Keratinocyte (primary cell): ENCODE data around the gene TUBGCP5. TPM values are rescaled to one million over a fixed set of nuclear protein-coding genes. Genes with fewer than 3 reads are reported as not detected.
A peak's percentile ranks its signal among the peaks of the same experiment; 100 is the strongest.

Experiments used
- DNase-seq: peaks from one replicate; pipeline ENCODE4 v3.0.0-alpha.2; 2011; ENCODE audit warnings: low read depth, missing footprints, low spot score
- FAIRE-seq: peaks from 2 replicates; lab custom pipeline; 2011; peaks lifted over from hg19 to GRCh38; lab: Jason Lieb, UNC
- H2AFZ ChIP-seq: 2 replicates; pipeline ENCODE4 v1.6.0; 2012; ENCODE audit warnings: low read length, control low read depth, inconsistent platforms; ENCODE audit not compliant: control insufficient read depth
- H3K27ac ChIP-seq: 2 replicates; pipeline ENCODE4 v1.5.1; 2011; ENCODE audit warnings: low read length; ENCODE audit not compliant: control insufficient read depth, insufficient read depth
- H3K27me3 ChIP-seq: 3 replicates; pipeline ENCODE4 v1.6.0; 2011; ENCODE audit warnings: low read length; ENCODE audit not compliant: control insufficient read depth, insufficient read depth; ENCODE audit errors: extremely low read depth
- H3K36me3 ChIP-seq, 2 experiments: 2 replicates in 1 of 2; 3 replicates in 1 of 2; pipeline ENCODE4 v1.5.1; 2011; ENCODE audit warnings: low read length in 2 of 2, mild to moderate bottlenecking in 1 of 2; ENCODE audit not compliant: control insufficient read depth in 2 of 2, insufficient read depth in 2 of 2; ENCODE audit errors: extremely low read depth in 1 of 2
- H3K4me1 ChIP-seq: 3 replicates; pipeline ENCODE4 v1.5.1; 2011; ENCODE audit warnings: low read length; ENCODE audit not compliant: control insufficient read depth, insufficient read depth; ENCODE audit errors: extremely low read depth
- H3K4me2 ChIP-seq: 3 replicates; pipeline ENCODE4 v1.6.0; 2011; ENCODE audit warnings: low read depth, low read length; ENCODE audit not compliant: control insufficient read depth, insufficient read depth; ENCODE audit errors: extremely low read depth
- H3K4me3 ChIP-seq, 3 experiments: fragments of 200-600 bp in 1 of 3; sonication (generic) in 1 of 3; 2 replicates in 2 of 3; 3 replicates in 1 of 3; pipeline ENCODE4 v1.5.1; 2011 to 2016; ENCODE audit warnings: low read length in 3 of 3, mild to moderate bottlenecking in 3 of 3, control low read depth in 2 of 3, inconsistent platforms in 1 of 3, low read depth in 1 of 3, mixed read lengths in 1 of 3, mixed run types in 1 of 3, moderate library complexity in 1 of 3; ENCODE audit not compliant: control insufficient read depth in 2 of 3, insufficient read depth in 2 of 3; ENCODE audit errors: extremely low read depth in 1 of 3
- H3K79me2 ChIP-seq: 2 replicates; pipeline ENCODE4 v1.6.0; 2012; ENCODE audit warnings: low read length; ENCODE audit not compliant: control insufficient read depth, insufficient read depth
- H3K9ac ChIP-seq: 3 replicates; pipeline ENCODE4 v1.6.0; 2011; ENCODE audit warnings: low read length; ENCODE audit not compliant: control insufficient read depth, insufficient read depth; ENCODE audit errors: extremely low read depth
- H3K9me1 ChIP-seq: 3 replicates; pipeline ENCODE4 v1.6.0; 2011; ENCODE audit warnings: low read length; ENCODE audit not compliant: control insufficient read depth, insufficient read depth; ENCODE audit errors: extremely low read depth
- H3K9me3 ChIP-seq: 2 replicates; pipeline ENCODE4 v1.5.1; 2012; ENCODE audit warnings: low read depth, low read length; ENCODE audit not compliant: control insufficient read depth
- H4K20me1 ChIP-seq: 3 replicates; pipeline ENCODE4 v1.6.0; 2011; ENCODE audit warnings: low read length; ENCODE audit not compliant: control insufficient read depth, insufficient read depth; ENCODE audit errors: extremely low read depth
- CTCF ChIP-seq, 3 experiments: IDR thresholded peaks in 1 of 3; conservative IDR thresholded peaks in 1 of 3; optimal IDR thresholded peaks in 1 of 3; 2 replicates in 2 of 3; 3 replicates in 1 of 3; pipeline versions ENCODE3 to v1.5.1; 2011; ENCODE audit warnings: low read length in 3 of 3, mild to moderate bottlenecking in 3 of 3, moderate library complexity in 2 of 3, control low read depth in 1 of 3, inconsistent platforms in 1 of 3; ENCODE audit not compliant: insufficient read depth in 2 of 3; ENCODE audit errors: extremely low read depth in 1 of 3
- EZH2 ChIP-seq: IDR thresholded peaks from one replicate; pipeline ENCODE4 v1.6.1; 2012; ENCODE audit warnings: inconsistent platforms, mild to moderate bottlenecking, low read length, moderate library complexity
- dilution Hi-C: fragments of 300-500 bp; cut with MboI; formaldehyde crosslinking; loops from one replicate; pipeline ENCODE4 v1.7.0; 2020; ENCODE audit warnings: low sequenced_read_pairs; ENCODE audit not compliant: extremely low pct_ligation_motif_present
- polyA plus RNA-seq, 5 experiments: library from polyadenylated mRNA; depleted of rRNA in 3 of 5; stranded (reverse) in 3 of 5; stranded (forward) in 1 of 5; unstranded in 1 of 5; fragments of >200 nt; gene quantifications; 1 replicate in 1 of 5; 2 replicates in 3 of 5; 3 replicates in 1 of 5; pipeline versions ENCODE4 v1.2.1 to v1.2.3, GENCODE V29; 2011 to 2012; ENCODE audit warnings: missing spikeins in 2 of 5, low read depth in 1 of 5, low replicate concordance in 1 of 5

Gene TUBGCP5
- polyA plus RNA-seq, 1 donor (not counting 4 experiments of a cell fraction or from before 2014, with no cell fraction given), result 20.3 TPM

GRCh38 chr15:22979238-22980188 lies 59.9 kb downstream of the TUBGCP5 start:
- Histone ChIP-seq H3K79me2 (peaks cover 51% of the 10 kb centered on the region), H3K4me1 (peaks cover 10% of the 10 kb centered on the region), H2AFZ (peak overlapping the region; percentile 91), H3K9me3 (no peaks in the 10 kb centered on the region), H3K4me2 (peak overlapping the region; percentile 59), H3K9ac (peak overlapping the region; percentile 95), H4K20me1 (peaks cover 10% of the 10 kb centered on the region), H3K36me3 (no peaks in the 10 kb centered on the region), H3K4me3 (peak overlapping the region; percentile 91 to 99 (median 98)), H3K9me1 (peaks cover 2% of the 10 kb centered on the region), H3K27me3 (no peaks in the 10 kb centered on the region), H3K27ac (peak overlapping the region; percentile 88)
- no peak for FAIRE-seq
- no peak for TF ChIP-seq CTCF (optimal IDR thresholded peaks at IDR 0.05 in 1 of 3, IDR thresholded peaks at IDR 0.05 in 1 of 3, conservative IDR thresholded peaks at IDR 0.05 in 1 of 3; ENCODE audit: extremely low read depth in 1 of 3, insufficient read depth in 2 of 3, low read length in 3 of 3)
- TF ChIP-seq EZH2, result no peak
- no peak for DNase-seq
- dilution Hi-C loops, result no loop called here

DNA sequence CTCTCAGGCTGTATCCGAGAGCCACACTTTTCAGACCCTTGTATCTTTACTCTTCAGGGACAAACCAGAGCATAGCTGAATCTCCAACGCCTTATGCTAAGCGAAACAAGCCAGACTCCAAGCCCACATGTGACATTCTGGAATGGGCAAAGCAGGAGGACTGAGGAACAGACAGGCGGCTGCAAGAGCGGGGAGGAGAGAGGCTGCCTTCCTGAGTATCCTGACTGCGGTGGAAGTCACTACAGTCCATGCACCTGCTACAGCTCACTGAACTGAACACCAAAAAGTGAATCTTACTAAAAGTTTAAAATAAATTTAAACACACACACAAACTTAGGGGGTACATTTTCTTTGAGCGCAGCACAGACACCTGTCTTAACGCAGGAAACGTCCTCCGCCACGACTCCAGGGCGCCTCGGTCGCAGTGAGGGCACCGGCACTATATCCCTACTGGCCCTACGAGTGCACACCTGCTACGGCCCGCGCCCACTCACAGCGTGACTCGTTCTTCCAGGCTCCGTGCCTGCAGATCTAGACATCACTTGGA lies 60.6 kb downstream of the TUBGCP5 start:
- no peaks in the 10 kb centered on the region for H3K36me3 ChIP-seq
- peaks cover 10% of the 10 kb centered on the region for H3K4me1 ChIP-seq
- dilution Hi-C loops, result no loop called here
- peak overlapping the region; percentile 95 for H3K9ac ChIP-seq
- peak overlapping the region; percentile 91 to 99 (median 98) for H3K4me3 ChIP-seq
- DNase-seq (no peak), FAIRE-seq (no peak)
- H4K20me1 ChIP-seq, result peaks cover 15% of the 10 kb centered on the region
- H3K9me1 ChIP-seq, result peaks cover 2% of the 10 kb centered on the region
- no peak for TF ChIP-seq CTCF (optimal IDR thresholded peaks at IDR 0.05 in 1 of 3, IDR thresholded peaks at IDR 0.05 in 1 of 3, conservative IDR thresholded peaks at IDR 0.05 in 1 of 3; ENCODE audit: extremely low read depth in 1 of 3, insufficient read depth in 2 of 3, low read length in 3 of 3)
- TF ChIP-seq EZH2, result no peak
- H3K9me3 ChIP-seq, result no peaks in the 10 kb centered on the region
- no peak overlapping the region for H3K27ac ChIP-seq
- H3K27me3 ChIP-seq, result no peaks in the 10 kb centered on the region
- H3K4me2 ChIP-seq, result peak overlapping the region; percentile 59
- H3K79me2 ChIP-seq, result peaks cover 58% of the 10 kb centered on the region
- no peak overlapping the region for H2AFZ ChIP-seq
